ENCODE data around the gene ITIH3.

Gene ITIH3

GRCh38 chr3:52795298-52795900 lies 803 bp downstream of the ITIH3 start:
- DNase-seq (ENCODE audit: low read depth in 2 of 2) = no peak

GRCh38 chr3:52796411-52796810 lies 1.8 kb downstream of the ITIH3 start:
- DNase-seq (ENCODE audit: low read depth in 2 of 2) = no peak

GRCh38 chr3:52798376-52798977 lies 3.9 kb downstream of the ITIH3 start:
- no peak for DNase-seq (ENCODE audit: low read depth in 2 of 2)

- DNase-seq (ENCODE audit: low read depth in 2 of 2) = no peak
Measured at GRCh38 chr3:52798978-52799476, 4.4 kb downstream of the ITIH3 start.

- no peak for DNase-seq (ENCODE audit: low read depth in 2 of 2)
Measured at GRCh38 chr3:52800079-52800478, 5.5 kb downstream of the ITIH3 start.

- no peak for DNase-seq (ENCODE audit: low read depth in 2 of 2)
Measured at GRCh38 chr3:52801839-52802238, 7.2 kb downstream of the ITIH3 start.

GRCh38 chr3:52805270-52806039 lies 10.9 kb downstream of the ITIH3 start:
- DNase-seq (ENCODE audit: low read depth in 2 of 2) = no peak

- DNase-seq (ENCODE audit: low read depth in 2 of 2) = no peak
Measured at GRCh38 chr3:52809149-52809548, 14.6 kb downstream of the ITIH3 start.

GRCh38 chr3:52809662-52810377 lies 15.2 kb downstream of the ITIH3 start:
- no peak for DNase-seq (ENCODE audit: low read depth in 2 of 2)

GRCh38 chr3:52810923-52811322 lies 16.3 kb downstream of the ITIH3 start:
- no peak for DNase-seq (ENCODE audit: low read depth in 2 of 2)

- DNase-seq (ENCODE audit: low read depth in 2 of 2) = no peak
Measured at GRCh38 chr3:52811452-52812011, 16.9 kb downstream of the ITIH3 start.

GRCh38 chr3:52813810-52814209 lies 19.2 kb downstream of the ITIH3 start:
- DNase-seq (ENCODE audit: low read depth in 2 of 2) = no peak

- DNase-seq (ENCODE audit: low read depth in 2 of 2) = no peak
Measured at GRCh38 chr3:52816199-52816598, 21.6 kb downstream of the ITIH3 start.

- DNase-seq (ENCODE audit: low read depth in 2 of 2) = no peak
Measured at GRCh38 chr3:52816654-52817053, 22.1 kb downstream of the ITIH3 start.

- no peak for DNase-seq (ENCODE audit: low read depth in 2 of 2)
Measured at GRCh38 chr3:52817221-52817620, 22.6 kb downstream of the ITIH3 start.

GRCh38 chr3:52817860-52818259 lies 23.3 kb downstream of the ITIH3 start:
- no peak for DNase-seq (ENCODE audit: low read depth in 2 of 2)

- no peak for DNase-seq (ENCODE audit: low read depth in 2 of 2)
Measured at GRCh38 chr3:52819936-52820335, 25.3 kb downstream of the ITIH3 start.

- no peak for DNase-seq (ENCODE audit: low read depth in 2 of 2)
Measured at GRCh38 chr3:52820736-52821135, 26.1 kb downstream of the ITIH3 start.

GRCh38 chr3:52822363-52822762 lies 27.8 kb downstream of the ITIH3 start:
- no peak for DNase-seq (ENCODE audit: low read depth in 2 of 2)

- no peak for DNase-seq (ENCODE audit: low read depth in 2 of 2)
Measured at GRCh38 chr3:52824037-52824436, 29.4 kb downstream of the ITIH3 start.

- DNase-seq (ENCODE audit: low read depth in 2 of 2) = no peak
Measured at GRCh38 chr3:52827441-52827840, 32.8 kb downstream of the ITIH3 start.

- DNase-seq (ENCODE audit: low read depth in 2 of 2) = no peak
Measured at GRCh38 chr3:52827866-52828376, 33.3 kb downstream of the ITIH3 start.
